ENCODE measurements around the gene DENND2A. TPM values are rescaled to one million over a fixed set of nuclear protein-coding genes. Genes with fewer than 3 reads are reported as not detected.

Gene DENND2A
- total RNA-seq, 1 experiment from 2014 or later: not detected

DNA sequence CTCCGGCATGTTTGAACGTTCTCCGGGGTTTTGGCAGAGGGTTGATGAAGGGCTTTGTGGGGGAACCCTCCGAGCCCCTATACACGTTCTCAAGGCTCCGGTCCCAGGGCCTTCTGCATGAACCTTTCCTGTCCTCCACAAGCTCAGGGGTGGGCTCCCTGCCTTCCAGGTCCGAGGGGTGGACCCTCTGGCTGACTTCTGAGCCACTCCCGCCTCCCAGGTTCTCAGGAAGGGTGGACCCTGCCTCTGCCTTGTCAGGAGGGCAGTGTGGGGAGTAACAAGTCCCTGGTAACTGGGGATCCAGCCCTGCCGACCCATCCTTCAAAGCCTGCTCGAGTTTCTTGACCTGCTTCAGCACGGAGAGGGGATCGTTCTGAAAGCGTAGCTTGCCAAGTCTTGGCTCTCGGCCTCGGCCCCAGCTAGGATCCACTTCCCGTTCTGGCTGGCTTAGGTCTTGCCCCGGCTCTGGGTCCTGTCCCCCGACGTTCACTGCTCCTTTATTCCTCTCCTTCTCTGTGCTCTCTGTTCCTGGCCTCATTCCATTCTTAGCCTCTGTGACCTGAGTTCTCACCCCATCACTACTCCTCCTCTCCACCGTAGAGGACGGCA lies 38.9 kb downstream of the DENND2A start:
- Mint-ChIP-seq H3K27me3 (ENCODE audit: unreplicated experiment) (peaks cover 29% of the 10 kb centered on the region), H3K36me3 (ENCODE audit: insufficient read depth, unreplicated experiment) (no peaks in the 10 kb centered on the region), H3K4me1 (ENCODE audit: low read depth, unreplicated experiment) (no peaks in the 10 kb centered on the region), H3K27ac (ENCODE audit: unreplicated experiment) (no peak overlapping the region), H3K9me3 (ENCODE audit: low read depth, unreplicated experiment) (no peaks in the 10 kb centered on the region), H3K4me3 (ENCODE audit: low read depth, unreplicated experiment) (no peak overlapping the region)
- CTCF ChIA-PET: interaction anchor here (0.6 kb wide), 1 partner anchor 34 kb away, joined by 4 read pairs; no protein-coding TSS in a partner anchor
- DNase-seq: no peak
- intact Hi-C loops (cut with micrococcal nuclease; ENCODE audit: unreplicated experiment): no loop called here
- BruUV-seq (replicated peaks): no TSS peak
- TF ChIP-seq CTCF (IDR thresholded peaks at IDR 0.05; ENCODE audit: unreplicated experiment): no peak

- intact Hi-C loops (cut with micrococcal nuclease; ENCODE audit: unreplicated experiment): no loop called here
- Mint-ChIP-seq H3K9me3 (ENCODE audit: low read depth, unreplicated experiment) (no peaks in the 10 kb centered on the region), H3K4me1 (ENCODE audit: low read depth, unreplicated experiment) (no peaks in the 10 kb centered on the region), H3K27ac (ENCODE audit: unreplicated experiment) (no peak overlapping the region), H3K36me3 (ENCODE audit: insufficient read depth, unreplicated experiment) (no peaks in the 10 kb centered on the region), H3K27me3 (ENCODE audit: unreplicated experiment) (peaks cover 29% of the 10 kb centered on the region), H3K4me3 (ENCODE audit: low read depth, unreplicated experiment) (no peak overlapping the region)
- DNase-seq: no peak
- no TSS peak for BruUV-seq (replicated peaks)
- CTCF ChIA-PET: no interaction called here
- TF ChIP-seq CTCF (IDR thresholded peaks at IDR 0.05; ENCODE audit: unreplicated experiment): no peak
These were observed 40.3 kb downstream of the DENND2A start for GRCh38 chr7:140600341-140600740.

DNA sequence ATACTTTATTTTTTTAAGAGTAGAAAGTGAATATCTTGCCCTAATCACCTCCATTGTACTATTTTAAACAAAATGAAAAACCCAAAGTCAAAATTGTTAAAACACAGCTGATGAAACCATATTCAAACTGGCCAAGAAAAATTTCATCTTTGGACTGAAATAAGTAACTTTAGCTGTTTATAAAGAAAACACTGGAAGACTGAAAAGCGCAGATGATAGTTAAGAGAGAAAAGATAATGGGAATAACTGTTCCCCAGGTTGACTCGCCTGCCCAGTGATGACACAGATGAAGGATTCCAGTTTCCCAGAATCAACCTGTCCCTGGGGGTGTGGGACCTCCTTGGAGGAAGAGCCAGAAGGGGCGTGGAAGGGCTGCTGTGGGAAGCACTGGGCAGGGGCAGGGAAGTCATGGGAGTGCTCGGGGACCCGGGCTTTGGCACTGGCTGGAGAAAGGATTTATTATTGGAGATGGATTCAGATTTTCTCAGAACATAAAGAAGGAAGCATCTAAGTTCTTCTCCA lies 43.1 kb downstream of the DENND2A start:
- H3K27ac Mint-ChIP-seq (ENCODE audit: unreplicated experiment): no peak overlapping the region
- intact Hi-C loops (cut with micrococcal nuclease; ENCODE audit: unreplicated experiment): no loop called here

More for the DNA sequence above, 43.1 kb downstream of the DENND2A start:
- Mint-ChIP-seq H3K27me3 (ENCODE audit: unreplicated experiment) (peaks cover 28% of the 10 kb centered on the region), H3K4me1 (ENCODE audit: low read depth, unreplicated experiment) (no peaks in the 10 kb centered on the region), H3K4me3 (ENCODE audit: low read depth, unreplicated experiment) (no peak overlapping the region), H3K9me3 (ENCODE audit: low read depth, unreplicated experiment) (no peaks in the 10 kb centered on the region), H3K36me3 (ENCODE audit: insufficient read depth, unreplicated experiment) (no peaks in the 10 kb centered on the region)
- CTCF ChIA-PET: no interaction called here
- BruUV-seq (replicated peaks): no TSS peak
- no peak for TF ChIP-seq CTCF (IDR thresholded peaks at IDR 0.05; ENCODE audit: unreplicated experiment)
- no peak for DNase-seq
